ENCODE data around the gene NFIC.

NFIC gene

DNA sequence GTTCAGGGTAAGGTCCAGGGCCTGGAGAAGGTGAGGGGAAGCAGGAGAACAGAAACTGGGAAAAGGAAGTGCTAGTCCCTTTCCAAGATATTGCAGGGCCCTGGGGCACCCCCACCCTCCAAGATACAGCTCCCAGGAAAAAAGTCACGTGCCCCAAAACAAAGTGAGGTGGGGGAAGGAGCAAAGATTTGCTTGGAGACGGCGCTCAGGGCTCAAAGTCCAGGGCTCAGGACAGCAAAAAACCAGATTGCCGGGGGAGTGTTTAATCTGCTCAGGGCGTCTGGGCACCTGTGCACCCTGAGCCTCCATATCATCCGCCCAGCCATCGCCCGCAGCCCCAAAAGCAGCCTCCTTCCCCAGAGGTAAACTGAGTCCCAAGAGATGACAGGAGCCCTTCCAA lies 107.6 kb downstream of the NFIC start:
- DNase-seq = no peak

DNA sequence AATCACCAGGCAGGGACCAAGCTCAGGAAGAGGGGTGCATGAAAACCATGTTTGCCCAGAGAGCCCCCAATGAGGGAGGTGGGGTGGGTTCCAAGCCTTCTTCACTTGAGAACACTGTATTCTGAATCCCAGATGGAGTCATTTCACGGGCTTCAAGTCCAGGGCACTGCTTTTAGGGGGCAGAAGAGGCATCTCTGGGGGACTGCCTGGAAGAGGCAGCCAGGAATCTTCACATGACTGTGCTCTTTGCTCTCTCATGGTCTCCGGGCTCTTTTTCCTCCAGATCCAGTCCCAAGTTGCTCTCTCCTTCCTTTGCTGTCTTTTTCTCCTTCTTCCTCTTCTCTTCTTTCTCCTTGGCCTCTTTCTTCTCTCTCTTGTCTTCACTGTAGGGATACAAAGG lies 108.2 kb downstream of the NFIC start:
- DNase-seq = no peak

GRCh38 chr19:3475449-3475848 lies 109.1 kb downstream of the NFIC start:
- DNase-seq = no peak

DNA sequence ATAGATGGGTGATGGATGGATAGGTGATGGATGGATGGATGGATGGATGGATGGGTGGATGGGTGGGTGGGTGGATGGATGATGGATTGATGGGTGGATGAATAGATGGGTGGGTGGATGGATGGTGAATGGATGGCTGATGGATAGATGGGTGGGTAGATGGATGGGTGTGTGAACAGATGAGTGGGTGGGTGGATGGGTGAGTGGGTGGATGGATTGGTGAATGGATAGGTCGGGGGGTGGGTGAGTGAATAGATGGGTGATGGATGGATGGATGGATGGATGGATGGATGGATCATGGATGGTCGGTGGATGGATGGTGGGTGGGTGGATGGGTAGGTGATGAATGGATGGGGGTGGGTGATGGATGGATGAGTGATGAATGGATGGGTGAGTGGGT lies 110.4 kb downstream of the NFIC start:
- DNase-seq = no peak

GRCh38 chr19:3477506-3477905 lies 111.1 kb downstream of the NFIC start:
- no peak for DNase-seq

GRCh38 chr19:3477951-3478350 lies 111.6 kb downstream of the NFIC start:
- no peak for DNase-seq

DNA sequence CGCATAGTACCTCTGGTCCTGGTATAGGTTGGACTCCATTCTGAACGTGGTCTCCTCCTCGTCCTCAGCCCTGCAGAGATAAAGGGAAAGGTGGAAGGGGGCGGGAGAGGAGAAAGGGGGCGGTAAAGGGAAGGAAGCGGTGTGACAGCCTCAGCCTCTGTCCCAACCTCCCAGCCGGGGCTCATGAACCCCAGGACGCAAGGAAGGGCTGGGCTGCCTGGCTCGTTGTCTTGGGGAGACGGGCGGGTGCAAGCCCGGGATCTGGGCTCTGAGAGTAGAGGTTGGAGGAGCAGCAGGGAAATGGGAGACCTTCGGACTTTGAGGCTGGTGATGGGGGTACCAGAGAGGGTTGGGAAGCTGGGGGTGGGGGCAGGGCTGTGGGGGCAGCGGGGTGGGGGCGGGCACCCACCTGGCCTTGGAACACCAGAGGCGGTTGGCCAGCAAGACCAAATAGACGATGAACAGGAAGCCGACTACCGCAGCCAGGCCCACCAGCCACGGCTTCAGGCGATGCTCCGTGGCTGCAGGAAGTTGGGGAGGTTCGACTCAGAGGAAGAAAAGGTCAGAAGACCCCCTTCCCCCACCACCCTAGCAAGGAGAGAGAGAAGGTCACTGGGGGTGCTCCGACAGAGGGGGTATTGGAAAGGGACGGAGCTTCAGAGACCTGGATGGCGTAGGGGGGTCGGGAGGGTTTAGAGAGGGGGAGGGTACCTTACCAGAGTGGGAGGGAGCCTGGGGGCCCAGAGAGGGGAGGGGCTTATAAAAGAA lies 112.2 kb downstream of the NFIC start:
- no peak for DNase-seq

- DNase-seq = peak; percentile 78
Measured at GRCh38 chr19:3479177-3479833, 112.9 kb downstream of the NFIC start.

DNA sequence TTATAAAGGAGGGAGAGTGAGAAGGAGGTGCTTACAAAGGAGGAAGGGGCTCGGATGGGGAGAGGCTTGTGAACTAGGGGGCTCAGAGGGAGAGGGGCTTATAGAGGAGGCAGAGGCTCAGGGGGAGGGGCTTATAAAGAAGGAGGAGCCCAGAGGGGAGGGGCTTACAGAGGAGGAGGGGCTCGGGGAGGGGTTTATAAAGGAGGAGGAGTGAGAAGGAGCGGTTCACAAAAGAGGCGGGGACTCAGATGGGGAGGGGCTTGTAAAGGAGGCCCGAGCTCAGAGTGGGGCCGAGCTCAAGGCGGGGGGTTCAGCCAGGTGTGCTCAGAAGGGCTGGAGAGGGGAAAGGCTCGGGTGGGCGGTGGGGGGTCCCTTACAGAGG lies 113.4 kb downstream of the NFIC start:
- DNase-seq = peak; percentile 36

DNA sequence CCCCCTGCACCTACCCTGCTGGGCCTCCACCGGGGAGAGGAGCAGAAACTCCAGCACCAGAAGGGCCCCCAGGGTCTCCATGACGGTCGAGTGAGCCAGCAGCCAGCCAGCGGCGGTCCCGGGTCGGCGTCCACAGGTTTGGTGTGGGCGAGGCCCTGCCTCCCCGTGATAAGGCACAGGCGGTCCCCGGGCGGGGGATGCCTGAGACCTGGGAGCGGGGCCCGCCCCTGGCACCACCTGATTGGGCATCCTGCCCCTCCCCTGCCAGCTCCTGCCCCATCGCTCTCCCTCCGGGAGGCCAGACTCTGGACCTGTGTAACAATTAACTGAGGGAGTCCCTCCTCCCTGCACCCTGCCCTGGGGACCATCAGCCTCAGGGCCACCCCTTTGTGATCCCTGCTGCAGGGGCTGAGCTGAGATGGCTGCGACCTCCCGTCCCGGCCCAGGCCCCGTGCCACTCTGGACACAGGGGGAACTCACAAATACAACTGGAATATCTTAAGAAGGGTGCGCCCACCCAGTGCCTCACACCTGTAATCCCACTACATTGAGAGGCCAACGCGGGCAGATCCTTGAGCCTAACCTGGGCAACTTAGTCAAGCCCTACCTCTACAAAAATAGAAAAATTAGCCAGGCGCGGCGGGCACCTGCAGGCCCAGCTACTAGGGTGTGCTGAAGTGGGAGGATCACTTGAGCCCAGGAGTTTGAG lies 114.2 kb downstream of the NFIC start, which contains the start of gene SMIM24:
Gene SMIM24, minus strand, starts transcription at position 143 of the 709 bp plus-strand sequence. Its CDS starts 62 bp downstream, at position 81.
- DNase-seq = no peak

DNA sequence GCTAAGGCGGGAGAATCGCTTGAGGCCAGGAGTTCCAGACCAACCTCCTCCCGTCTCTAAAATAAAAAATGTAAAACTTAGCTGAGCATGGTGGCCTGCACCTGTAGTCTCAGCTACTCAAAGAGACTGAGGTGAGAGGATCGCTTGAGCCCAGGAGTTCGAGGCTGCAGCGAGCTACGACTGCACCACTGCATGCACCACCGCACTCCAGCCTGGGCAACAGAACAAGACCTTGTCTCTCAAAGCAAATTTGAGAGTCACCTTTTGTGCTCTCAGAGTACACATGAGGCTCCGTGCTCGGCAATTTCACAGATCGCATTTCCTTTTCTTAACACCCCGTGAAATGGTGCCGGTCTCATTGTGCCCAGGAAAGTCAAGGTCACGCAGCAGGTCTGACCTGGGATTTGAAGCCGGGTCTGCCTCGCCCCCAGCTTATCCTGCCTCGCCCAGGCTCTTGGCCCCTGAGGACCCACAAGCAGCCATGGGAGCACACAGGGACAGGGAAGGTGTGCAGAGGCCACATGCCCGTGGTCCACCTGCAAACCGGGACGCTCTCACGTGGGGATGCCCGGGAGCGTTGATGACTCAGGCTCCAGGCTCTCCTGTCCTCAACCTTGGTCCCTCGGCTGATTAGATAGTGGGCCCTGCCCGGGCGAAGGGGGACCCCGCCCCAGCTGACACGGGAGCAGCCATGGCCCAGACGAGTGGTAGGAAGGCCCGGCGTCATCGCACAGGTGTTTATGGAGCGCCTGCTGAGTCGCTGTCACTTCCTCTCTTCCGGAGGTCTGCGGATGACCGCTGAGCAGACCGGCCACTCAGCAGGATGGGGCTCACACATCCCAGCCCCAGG lies 115.1 kb downstream of the NFIC start:
- DNase-seq = no peak

DNA sequence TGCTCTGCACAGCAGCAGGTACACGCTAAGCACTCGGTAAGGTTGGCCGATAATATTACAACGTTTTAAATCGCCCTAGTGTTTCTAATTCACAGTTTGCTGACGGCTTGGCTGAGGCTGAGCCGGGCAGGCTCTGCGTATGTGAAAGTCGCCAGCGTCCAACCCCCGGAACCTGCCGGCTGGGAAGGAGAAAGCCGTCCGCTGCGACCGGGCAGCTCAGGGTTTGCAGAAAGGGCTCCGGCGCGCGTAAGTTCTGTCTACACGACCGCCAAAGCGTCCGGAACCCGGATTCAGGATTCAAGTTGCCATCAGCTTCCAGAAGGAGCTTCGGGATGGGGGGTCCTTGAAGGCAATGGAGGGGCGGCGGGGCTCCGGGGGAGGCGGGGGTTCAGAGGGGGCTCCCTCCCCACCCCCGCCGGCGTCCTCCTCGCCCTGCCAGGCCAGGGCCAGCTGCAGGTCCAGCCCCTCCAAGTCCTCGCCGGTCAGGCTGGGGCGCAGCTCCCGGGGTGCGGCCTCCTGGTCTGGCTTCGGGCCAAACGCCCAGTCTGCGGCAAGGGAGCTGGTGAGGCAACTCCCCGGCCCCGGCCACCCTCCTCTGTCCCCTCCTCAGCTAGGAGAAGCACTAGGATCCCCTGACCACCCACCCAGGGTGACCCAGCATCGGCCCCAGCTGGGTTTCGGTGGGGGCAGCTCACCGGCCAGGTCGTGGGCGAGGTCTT lies 116.3 kb downstream of the NFIC start:
- DNase-seq = no peak

DNA sequence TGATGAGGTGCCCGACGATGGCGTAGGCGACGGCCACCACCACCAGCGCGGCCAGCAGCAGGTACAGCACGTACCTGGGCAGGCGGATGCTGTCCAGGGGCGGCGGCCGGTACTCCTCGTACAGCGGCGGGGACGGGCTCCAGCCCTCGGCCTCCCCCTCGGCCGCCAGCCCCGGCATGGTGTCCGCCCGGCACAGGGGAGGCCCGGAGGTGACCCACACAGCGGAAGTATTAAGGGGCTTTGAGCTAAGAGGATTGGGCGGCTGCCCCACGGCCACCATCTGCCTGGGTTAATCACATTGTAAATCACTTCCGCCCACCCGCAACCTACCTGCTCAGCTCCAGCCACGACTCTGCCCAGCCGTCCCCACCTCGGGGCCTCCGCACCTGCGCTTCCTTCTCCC lies 116.8 kb downstream of the NFIC start, which contains the start of gene SMIM44:
Gene SMIM44, minus strand, starts transcription at position 216 of the 403 bp plus-strand sequence. Its CDS starts 38 bp downstream, at position 178.
- DNase-seq = no peak

DNA sequence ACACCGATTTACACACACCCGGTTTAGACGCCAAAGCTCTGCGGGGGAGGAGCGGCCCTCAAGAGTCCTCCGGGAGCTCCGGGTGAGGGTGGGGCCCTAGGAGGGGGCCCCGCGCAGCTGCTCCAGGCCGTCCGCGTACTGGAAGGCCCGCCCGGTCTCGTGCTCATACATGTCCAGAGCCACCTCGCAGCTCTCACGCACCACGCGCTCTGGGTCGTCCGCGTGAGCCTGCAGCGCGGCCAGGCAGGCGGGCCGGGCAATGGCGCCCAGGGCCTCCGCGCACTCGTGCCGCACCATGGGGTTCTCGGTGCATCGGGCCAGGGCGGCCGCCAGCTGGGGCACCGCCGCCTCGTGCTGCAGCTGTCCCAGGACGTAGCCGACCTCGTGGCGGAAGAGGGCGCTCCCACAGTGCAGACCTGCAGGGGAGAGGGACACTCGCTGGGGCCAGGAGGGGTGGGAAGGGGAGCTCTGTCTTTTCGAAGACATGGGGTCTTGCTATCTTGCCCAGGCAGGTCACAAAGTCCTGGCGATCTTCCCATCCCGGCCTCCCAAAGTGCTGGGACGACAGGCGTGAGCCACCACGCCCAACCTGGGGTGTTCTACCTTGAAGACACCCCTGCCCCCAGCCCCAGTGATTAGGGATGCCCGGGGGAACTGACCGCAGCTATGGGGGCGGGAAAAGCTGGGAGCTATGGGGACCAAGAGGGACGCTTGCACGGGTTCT lies 125.2 kb downstream of the NFIC start:
- no peak for DNase-seq

DNA sequence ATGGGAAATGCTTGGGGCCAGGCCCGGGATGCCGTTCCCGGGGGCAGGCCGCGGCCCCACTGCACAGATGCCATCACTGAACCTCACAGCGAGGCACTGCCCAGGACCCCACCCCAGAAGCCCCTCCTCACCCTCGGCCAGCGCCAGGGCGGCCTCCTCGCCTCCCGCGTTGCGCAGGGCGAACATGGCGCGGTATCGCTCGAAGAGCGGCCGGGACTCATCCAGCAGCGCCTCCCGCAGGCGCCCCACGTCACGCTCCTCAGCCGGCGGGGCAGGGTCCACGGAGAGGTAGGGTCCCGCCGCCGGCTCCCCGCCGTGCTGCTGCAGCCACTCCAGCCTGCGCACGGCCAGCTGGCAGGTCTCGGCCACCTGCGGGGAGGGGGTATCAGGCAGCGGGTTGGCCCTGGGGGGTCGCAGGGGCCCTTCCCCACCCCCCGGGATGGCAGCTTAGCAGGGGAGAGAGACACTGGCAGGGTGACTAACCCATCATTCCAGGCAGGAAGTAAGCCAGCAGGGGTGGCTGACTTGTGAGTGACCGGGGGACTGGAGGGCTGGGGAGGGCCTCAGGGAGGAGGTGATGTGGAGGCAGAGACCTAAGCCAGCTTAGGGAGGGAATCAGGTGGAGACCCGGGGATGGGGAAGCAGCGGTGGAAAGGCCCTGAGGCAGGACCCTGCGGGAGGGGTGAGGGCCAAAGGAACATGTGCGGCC lies 125.9 kb downstream of the NFIC start:
- DNase-seq = no peak

GRCh38 chr19:3492919-3493318 lies 126.5 kb downstream of the NFIC start:
- DNase-seq = no peak

GRCh38 chr19:3493651-3494050 lies 127.3 kb downstream of the NFIC start:
- DNase-seq = no peak

- no peak for DNase-seq
Measured at GRCh38 chr19:3494051-3494450, 127.7 kb downstream of the NFIC start.

GRCh38 chr19:3494559-3494958 lies 128.2 kb downstream of the NFIC start:
- DNase-seq = no peak

DNA sequence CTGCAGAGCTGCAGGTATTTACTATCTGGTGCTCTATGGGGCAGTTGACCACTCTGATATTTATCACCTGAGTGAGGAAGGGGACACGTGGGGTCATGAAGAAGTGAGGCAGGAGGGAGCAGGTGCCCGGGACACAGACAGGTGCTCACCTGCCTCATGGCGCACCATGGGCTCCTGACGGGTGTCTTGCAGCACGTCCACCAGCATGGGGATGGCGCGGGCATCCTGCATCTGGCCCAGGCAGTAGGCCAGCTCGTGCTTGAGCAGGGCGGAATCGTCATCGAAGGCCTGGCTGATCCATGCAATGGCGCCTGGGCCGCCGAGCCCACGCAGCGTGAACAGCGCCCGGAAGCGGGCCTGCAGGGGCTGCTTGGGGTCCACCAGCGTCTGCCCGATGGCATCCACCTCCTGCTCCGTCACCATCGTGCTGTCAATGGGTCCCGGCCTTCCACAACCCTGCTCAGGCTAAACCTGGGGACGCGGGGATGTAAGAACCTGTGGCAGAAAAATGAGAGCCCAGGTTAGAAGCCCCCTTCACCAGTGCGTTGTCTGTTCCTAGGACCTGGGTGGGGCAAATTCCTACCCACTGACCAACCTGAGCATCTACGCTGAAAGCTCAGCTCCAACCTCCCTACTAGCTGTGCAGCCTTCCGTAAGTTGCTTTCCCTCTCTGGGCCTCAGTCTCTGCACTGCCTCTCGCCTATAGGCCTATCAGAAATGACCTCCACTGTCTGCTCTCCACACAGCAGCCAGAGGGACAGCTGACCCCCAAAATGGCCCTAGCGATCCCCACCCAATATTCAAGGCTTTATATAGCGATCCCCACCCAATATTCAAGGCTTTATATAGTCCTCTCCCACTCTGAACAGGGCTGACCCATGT lies 130.2 kb downstream of the NFIC start:
- DNase-seq = no peak

All from OCI-M1 (cell line).